Renal cortical epithelial cell (primary cell): ENCODE measurements around the gene PRKAA1. TPM values are rescaled to one million over a fixed set of nuclear protein-coding genes. Genes with fewer than 3 reads are reported as not detected.
"Not testable (repeated sequence)": the region's sequence is repeated elsewhere in the genome, so short reads cannot be mapped to it uniquely, and the experiment has no call there.

ENCODE experiments used
- DNase-seq: peaks from one replicate; pipeline ENCODE4 v3.0.0-alpha.2; 2011; ENCODE audit warnings: low read depth
- total RNA-seq: library from RNA; depleted of rRNA; stranded (reverse); fragments of >200 nt; gene quantifications from 2 replicates; pipeline ENCODE4 v1.2.3, GENCODE V29; 2014

Gene PRKAA1
- total RNA-seq, 1 donor from 2014 or later, result 98.4 TPM

DNA sequence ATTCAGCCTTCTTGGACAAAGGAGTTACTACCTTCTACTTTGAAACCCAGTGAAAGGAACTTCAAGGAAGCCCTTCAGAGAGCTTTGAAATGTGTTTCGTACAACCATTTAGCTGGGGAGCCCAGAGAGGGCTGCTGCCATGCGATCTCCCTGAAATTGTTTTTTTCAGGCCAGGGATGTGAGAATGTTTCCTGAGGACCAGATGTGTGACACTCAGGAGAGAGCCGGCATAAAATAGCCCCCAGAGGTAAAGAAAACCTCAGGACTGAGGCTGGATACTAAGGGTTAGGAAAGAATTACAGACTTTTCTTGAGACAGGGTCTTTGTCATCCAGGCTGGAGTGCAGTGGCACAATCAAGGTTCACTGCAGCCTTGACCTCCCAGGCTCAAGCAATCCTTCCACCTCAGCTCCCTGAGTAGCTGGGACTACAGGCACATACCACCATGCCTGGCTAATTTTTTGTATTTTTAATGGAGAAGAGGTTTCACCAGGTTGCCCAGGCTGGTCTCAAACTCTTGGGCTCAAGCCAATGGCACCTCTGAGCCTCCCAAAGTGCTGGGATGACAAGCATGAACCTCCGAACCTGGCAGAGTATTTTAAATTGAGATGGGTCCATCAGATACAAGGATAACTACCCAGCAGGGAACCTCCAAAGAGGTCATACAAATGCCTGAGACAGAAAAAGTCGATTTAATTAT is 28.5 kb upstream of the PRKAA1 start:
- no peak for DNase-seq

- not testable (repeated sequence) for DNase-seq
Observed at GRCh38 chr5:40825461-40826043, 27.4 kb upstream of the PRKAA1 start.

DNA sequence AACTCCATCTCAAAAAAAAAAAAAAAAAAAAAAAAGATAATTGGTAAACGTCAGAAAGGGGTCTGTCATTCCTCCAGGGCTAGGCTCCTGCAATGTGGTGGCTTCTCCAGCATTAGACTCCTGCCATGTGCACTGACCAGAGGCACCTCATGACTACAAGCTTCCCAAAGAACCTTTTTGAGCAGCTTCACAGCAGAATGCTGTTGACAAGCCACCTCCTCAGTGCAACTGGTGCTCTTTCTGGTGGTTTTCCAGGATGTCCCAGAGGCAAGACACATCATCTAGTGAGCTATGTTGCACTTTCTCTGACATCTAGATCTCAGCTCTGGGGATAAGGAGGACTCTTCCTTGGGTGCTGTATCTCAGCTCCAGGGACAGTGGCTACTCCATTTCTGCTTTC is 25.3 kb upstream of the PRKAA1 start:
- no peak for DNase-seq

- DNase-seq, result no peak
Observed at GRCh38 chr5:40813698-40814281, 15.6 kb upstream of the PRKAA1 start.

DNA sequence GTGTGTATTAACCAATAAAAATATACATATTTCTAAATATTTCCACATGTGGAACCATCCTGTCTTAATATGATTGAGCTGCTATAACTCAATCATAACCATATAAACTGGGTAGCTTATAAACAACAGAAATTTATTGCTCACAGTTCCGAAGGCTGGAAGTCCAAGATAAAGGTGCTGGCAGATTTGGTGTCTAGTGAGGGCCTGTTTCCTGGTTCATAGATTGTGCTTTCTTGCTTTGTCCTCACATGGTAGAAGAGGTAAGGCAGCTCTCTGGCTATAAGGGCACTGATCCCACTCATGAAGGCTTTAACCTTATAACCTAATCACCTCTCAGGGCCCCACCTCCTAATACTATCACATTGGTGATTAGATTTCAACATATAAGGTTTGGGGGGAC is 14.0 kb upstream of the PRKAA1 start:
- DNase-seq, result no peak

DNA sequence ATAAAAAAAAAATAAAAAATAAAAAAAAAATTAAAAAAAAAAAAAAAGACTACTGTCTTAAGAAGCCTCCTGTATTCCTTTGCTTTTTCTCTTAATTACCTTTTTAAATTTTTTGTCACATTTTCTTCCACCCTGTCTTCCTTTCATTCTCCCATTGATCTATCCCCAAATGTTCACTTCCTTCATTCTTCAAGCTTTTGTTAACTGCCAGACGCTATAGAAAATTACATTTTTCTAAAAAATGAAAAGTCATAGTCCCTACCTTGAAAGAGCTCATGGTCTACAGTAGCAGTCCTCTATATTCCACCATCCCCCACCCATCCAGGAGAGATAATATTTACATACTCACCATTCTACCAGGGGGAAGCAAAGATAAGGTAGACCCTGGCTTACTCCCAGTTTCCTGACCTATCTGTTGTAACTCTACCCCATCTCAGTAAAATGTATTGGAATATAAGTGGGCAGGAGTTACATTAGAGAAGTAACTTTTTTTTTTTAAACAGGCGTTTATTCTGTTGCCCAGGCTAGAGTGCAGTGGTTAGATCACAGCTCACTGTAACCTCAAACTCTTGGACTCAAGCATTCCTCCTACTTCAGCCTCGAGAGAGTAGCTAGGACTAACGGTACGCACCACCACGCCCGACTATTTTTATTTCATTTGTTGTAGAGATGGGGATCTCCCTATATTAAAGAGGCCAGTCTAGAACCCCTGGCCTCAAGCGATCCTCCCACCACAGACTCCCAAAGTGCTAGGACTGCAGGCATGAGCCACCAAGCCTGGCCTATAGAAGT is 3.8 kb upstream of the PRKAA1 start:
- DNase-seq, result no peak

DNA sequence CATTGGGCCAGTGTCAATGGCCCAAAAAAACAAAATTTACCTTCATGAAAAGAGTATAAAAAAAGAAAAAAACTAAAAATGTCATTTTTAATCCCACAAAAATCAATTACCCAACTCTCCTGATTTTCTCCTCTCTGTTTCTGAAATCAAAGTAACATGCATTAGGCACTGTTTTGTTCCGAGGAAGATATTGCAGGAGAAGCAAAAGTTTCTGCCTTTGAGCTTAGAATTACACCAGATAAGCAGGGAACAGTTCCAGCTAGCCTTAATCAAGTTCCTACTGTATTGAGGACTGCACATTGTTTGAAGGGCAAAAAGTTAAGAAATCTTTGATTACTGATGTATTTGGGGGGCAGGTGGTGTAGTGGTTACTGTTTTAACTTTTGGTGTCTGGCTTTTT is 1.1 kb upstream of the PRKAA1 start:
- no peak for DNase-seq

GRCh38 chr5:40798801-40799210 is 632 bp upstream of the PRKAA1 start:
- DNase-seq, result no peak

- peak; percentile 46 for DNase-seq
Observed at GRCh38 chr5:40797273-40798011, 732 bp downstream of the PRKAA1 start.

- DNase-seq, result peak; percentile 59
Observed at GRCh38 chr5:40796487-40796889, 1.7 kb downstream of the PRKAA1 start.

DNA sequence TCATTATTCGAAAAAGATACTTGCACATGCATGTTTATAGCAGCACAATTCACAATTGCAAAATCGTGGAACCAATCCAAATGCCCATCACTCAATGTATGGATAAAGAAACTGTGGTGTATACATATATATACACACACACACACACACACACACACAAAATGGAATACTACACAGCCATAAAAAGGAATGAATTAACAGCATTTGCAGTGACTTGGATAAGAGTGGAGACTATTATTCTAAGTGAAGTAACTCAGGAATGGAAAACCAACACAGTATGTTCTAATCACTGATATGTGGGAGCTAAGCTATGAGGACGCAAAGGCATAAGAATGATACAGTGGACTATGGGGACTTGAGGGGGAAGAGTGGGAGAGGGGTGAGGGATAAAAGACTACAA is 3.3 kb downstream of the PRKAA1 start:
- not testable (repeated sequence) for DNase-seq

GRCh38 chr5:40794340-40794739 is 3.8 kb downstream of the PRKAA1 start:
- not testable (repeated sequence) for DNase-seq

DNA sequence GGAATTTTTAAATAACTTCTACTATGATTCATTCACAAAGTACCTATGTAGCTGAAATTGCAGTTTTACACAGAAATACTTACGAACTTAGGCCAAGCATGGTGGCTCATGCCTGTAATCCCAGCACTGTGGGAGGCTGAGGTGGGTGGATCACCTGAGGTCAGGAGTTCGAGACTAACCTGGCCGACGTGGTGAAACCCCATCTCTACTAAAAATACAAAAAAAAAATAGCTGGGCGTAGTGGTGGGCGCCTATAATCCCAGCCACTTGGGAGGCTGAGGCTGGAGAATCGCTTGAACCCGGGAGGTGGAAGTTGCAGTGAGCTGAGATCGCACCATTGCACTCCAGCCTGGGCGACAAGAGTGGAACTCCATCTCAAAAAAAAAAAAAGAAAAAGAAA is 5.5 kb downstream of the PRKAA1 start:
- DNase-seq, result not testable (repeated sequence)

GRCh38 chr5:40791715-40792139 is 6.4 kb downstream of the PRKAA1 start:
- no peak for DNase-seq

- no peak for DNase-seq
Observed at GRCh38 chr5:40790947-40791593, 7.1 kb downstream of the PRKAA1 start.

GRCh38 chr5:40788941-40789340 is 9.2 kb downstream of the PRKAA1 start:
- DNase-seq, result not testable (repeated sequence)

- no peak for DNase-seq
Observed at GRCh38 chr5:40787986-40788385, 10.2 kb downstream of the PRKAA1 start.

GRCh38 chr5:40786664-40787063 is 11.5 kb downstream of the PRKAA1 start:
- DNase-seq, result not testable (repeated sequence)

- no peak for DNase-seq
Observed at GRCh38 chr5:40784916-40785315, 13.3 kb downstream of the PRKAA1 start.

- peak; percentile 55 for DNase-seq
Observed at GRCh38 chr5:40784027-40784653, 14.0 kb downstream of the PRKAA1 start.
